ENCODE results near the gene FCHSD2. TPM values are rescaled to one million over a fixed set of nuclear protein-coding genes. Genes with fewer than 3 reads are reported as not detected.

Gene FCHSD2
- polyA plus RNA-seq, 3 donors, result 14.5 to 43.5 (median 16.6) TPM

GRCh38 chr11:72962717-72963116 is 179.4 kb downstream of the FCHSD2 start:
- Histone ChIP-seq H3K36me3 (replicated peaks in 1 of 2; ENCODE audit: control insufficient read depth in 1 of 2, insufficient read depth in 2 of 2, low read length in 2 of 2) (peaks cover 7 to 17% of the 10 kb centered on the region in 2 donors), H3K9ac (ENCODE audit: insufficient read depth, low read length, poor library complexity, severe bottlenecking) (no peak overlapping the region), H3K27ac (ENCODE audit: low read depth in 1 of 2, low read length in 2 of 2) (peak overlapping the region in 1 of 2 donors; percentile 66), H3K4me1 (ENCODE audit: control insufficient read depth in 1 of 2, insufficient read depth in 2 of 2, low read length in 2 of 2) (peaks cover 10 to 17% of the 10 kb centered on the region in 2 donors), H4K20me1 (ENCODE audit: insufficient read depth, low read length) (no peaks in the 10 kb centered on the region), H3K27me3 (ENCODE audit: control insufficient read depth in 2 of 2, insufficient read depth in 2 of 2, low read length in 2 of 2) (no peaks in the 10 kb centered on the region), H3K79me2 (ENCODE audit: insufficient read depth, low read length) (peaks cover 11% of the 10 kb centered on the region), H3K9me3 (replicated peaks in 1 of 2; ENCODE audit: control insufficient read depth in 1 of 2, insufficient read depth in 1 of 2, low read length in 2 of 2) (no peaks in the 10 kb centered on the region), H3K4me2 (replicated peaks; ENCODE audit: extremely low read depth, low read length, poor library complexity, severe bottlenecking) (no peak overlapping the region), H3K4me3 (replicated peaks in 1 of 3; ENCODE audit: low read depth in 2 of 3, low read length in 3 of 3) (no peak overlapping the region), H2AFZ (ENCODE audit: insufficient read depth, low read depth, low read length, poor library complexity, severe bottlenecking) (no peak overlapping the region)
- Mint-ChIP-seq H3K4me3 (no peak overlapping the region), H3K27ac (peak overlapping the region in 6 of 7 donors; percentile 43 to 79 (median 66)), H3K36me3 (peaks cover 30 to 43% of the 10 kb centered on the region in 2 donors), H3K9me3 (peaks cover 0 to 2% (median 0%) of the 10 kb centered on the region in 7 donors), H3K4me1 (peaks cover 15% of the 10 kb centered on the region), H3K27me3 (ENCODE audit: low read depth in 3 of 3) (no peaks in the 10 kb centered on the region)
- intact Hi-C loops (cut with micrococcal nuclease), result no loop called here
- DNase-seq, result no peak
- TF ChIP-seq CTCF (IDR thresholded peaks at IDR 0.05), result no peak

- Histone ChIP-seq H3K9me3 (replicated peaks in 1 of 2; ENCODE audit: control insufficient read depth in 1 of 2, insufficient read depth in 1 of 2, low read length in 2 of 2) (no peaks in the 10 kb centered on the region), H3K4me3 (replicated peaks in 1 of 3; ENCODE audit: low read depth in 2 of 3, low read length in 3 of 3) (peak overlapping the region in 1 of 3 experiments; percentile 9), H3K79me2 (ENCODE audit: insufficient read depth, low read length) (peaks cover 8% of the 10 kb centered on the region), H4K20me1 (ENCODE audit: insufficient read depth, low read length) (no peaks in the 10 kb centered on the region), H3K27me3 (ENCODE audit: control insufficient read depth in 2 of 2, insufficient read depth in 2 of 2, low read length in 2 of 2) (no peaks in the 10 kb centered on the region), H3K4me2 (replicated peaks; ENCODE audit: extremely low read depth, low read length, poor library complexity, severe bottlenecking) (peak overlapping the region; percentile 12), H3K9ac (ENCODE audit: insufficient read depth, low read length, poor library complexity, severe bottlenecking) (no peak overlapping the region), H2AFZ (ENCODE audit: insufficient read depth, low read depth, low read length, poor library complexity, severe bottlenecking) (peak overlapping the region; percentile 23), H3K27ac (ENCODE audit: low read depth in 1 of 2, low read length in 2 of 2) (peak overlapping the region in 1 of 2 donors; percentile 66), H3K4me1 (ENCODE audit: control insufficient read depth in 1 of 2, insufficient read depth in 2 of 2, low read length in 2 of 2) (peaks cover 10 to 17% of the 10 kb centered on the region in 2 donors), H3K36me3 (replicated peaks in 1 of 2; ENCODE audit: control insufficient read depth in 1 of 2, insufficient read depth in 2 of 2, low read length in 2 of 2) (peaks cover 7 to 17% of the 10 kb centered on the region in 2 donors)
- Mint-ChIP-seq H3K27ac (peak overlapping the region; percentile 38 to 79 (median 66)), H3K9me3 (peaks cover 0 to 3% (median 0%) of the 10 kb centered on the region in 7 donors), H3K4me3 (no peak overlapping the region), H3K27me3 (ENCODE audit: low read depth in 3 of 3) (no peaks in the 10 kb centered on the region), H3K36me3 (peaks cover 31 to 42% of the 10 kb centered on the region in 2 donors), H3K4me1 (peaks cover 15% of the 10 kb centered on the region)
- DNase-seq, result peak; percentile 54 to 83 (median 73)
- intact Hi-C loops (cut with micrococcal nuclease), result no loop called here
- no CpG with 5 or more reads among the region's 4 CpGs for WGBS (ENCODE audit: insufficient coverage)
- TF ChIP-seq CTCF (IDR thresholded peaks at IDR 0.05), result no peak
Observed at GRCh38 chr11:72962084-72962483, 180.0 kb downstream of the FCHSD2 start.

Measured in CD14-positive monocyte (primary cell).